Type B pancreatic cell (in vitro differentiated cells): ENCODE data around the gene ZDHHC7. TPM values are rescaled to one million over a fixed set of nuclear protein-coding genes. Genes with fewer than 3 reads are reported as not detected.

Experiments used
- DNase-seq: peaks from one replicate; pipeline ENCODE4 v3.0.0; 2021; ENCODE audit warnings: mixed read lengths; ENCODE audit not compliant: unreplicated experiment; ENCODE audit errors: extremely low spot score
- H3K27ac Mint-ChIP-seq: 2 replicates; pipeline ENCODE4 v1.8.0; 2021; ENCODE audit warnings: mild to moderate bottlenecking, mixed read lengths
- H3K27me3 Mint-ChIP-seq: 2 replicates; pipeline ENCODE4 v1.8.0; 2021; ENCODE audit warnings: mixed read lengths
- H3K36me3 Mint-ChIP-seq: 2 replicates; pipeline ENCODE4 v1.8.0; 2021; ENCODE audit warnings: mixed read lengths
- H3K4me1 Mint-ChIP-seq: one replicate; pipeline ENCODE4 v1.8.0; 2021; ENCODE audit warnings: mixed read lengths; ENCODE audit not compliant: unreplicated experiment
- H3K4me3 Mint-ChIP-seq: 2 replicates; pipeline ENCODE4 v1.8.0; 2021; ENCODE audit warnings: mild to moderate bottlenecking, mixed read lengths
- H3K9me3 Mint-ChIP-seq: 2 replicates; pipeline ENCODE4 v1.8.0; 2021; ENCODE audit warnings: mixed read lengths
- CTCF ChIP-seq: fragments of 200-600 bp; sonication (generic); conservative IDR thresholded peaks from 2 replicates; pipeline ENCODE4 v1.5.0; 2021; ENCODE audit warnings: antibody characterized with exemption, mild to moderate bottlenecking
- total RNA-seq: library from RNA; stranded (reverse); gene quantifications from 2 replicates; pipeline ENCODE4 v1.2.1, GENCODE V29; 2021; ENCODE audit warnings: low replicate concordance

The ZDHHC7 gene
- total RNA-seq, 1 donor from 2014 or later, result 47.1 TPM

- H3K27ac Mint-ChIP-seq, result no peak overlapping the region
- no peak for TF ChIP-seq CTCF
- DNase-seq, result no peak
- peaks cover 18% of the 10 kb centered on the region for H3K4me1 Mint-ChIP-seq
- H3K4me3 Mint-ChIP-seq, result no peak overlapping the region
- peaks cover 5% of the 10 kb centered on the region for H3K27me3 Mint-ChIP-seq
- H3K36me3 Mint-ChIP-seq, result no peaks in the 10 kb centered on the region
- H3K9me3 Mint-ChIP-seq, result no peaks in the 10 kb centered on the region
Observed at GRCh38 chr16:84932681-84933080, 78.7 kb downstream of the ZDHHC7 start.

- Mint-ChIP-seq H3K4me3 (no peak overlapping the region), H3K36me3 (no peaks in the 10 kb centered on the region), H3K9me3 (no peaks in the 10 kb centered on the region), H3K27me3 (peaks cover 5% of the 10 kb centered on the region), H3K4me1 (peaks cover 17% of the 10 kb centered on the region), H3K27ac (no peak overlapping the region)
- no peak for DNase-seq
- no peak for TF ChIP-seq CTCF
Observed at GRCh38 chr16:84931506-84931905, 79.8 kb downstream of the ZDHHC7 start.

- DNase-seq, result no peak
- peaks cover 5% of the 10 kb centered on the region for H3K27me3 Mint-ChIP-seq
- no peak for TF ChIP-seq CTCF
- H3K36me3 Mint-ChIP-seq, result no peaks in the 10 kb centered on the region
- H3K9me3 Mint-ChIP-seq, result no peaks in the 10 kb centered on the region
- H3K4me3 Mint-ChIP-seq, result no peak overlapping the region
- no peak overlapping the region for H3K27ac Mint-ChIP-seq
- peaks cover 21% of the 10 kb centered on the region for H3K4me1 Mint-ChIP-seq
Observed at GRCh38 chr16:84931107-84931494, 80.2 kb downstream of the ZDHHC7 start.

- Mint-ChIP-seq H3K36me3 (no peaks in the 10 kb centered on the region), H3K9me3 (no peaks in the 10 kb centered on the region)
Observed at GRCh38 chr16:84930298-84931106, 80.8 kb downstream of the ZDHHC7 start.

GRCh38 chr16:84929421-84930297, 81.7 kb downstream of the ZDHHC7 start:
- no peaks in the 10 kb centered on the region for H3K9me3 Mint-ChIP-seq
- no peak for DNase-seq
- no peak overlapping the region for H3K4me3 Mint-ChIP-seq
- no peak for TF ChIP-seq CTCF
- peaks cover 24% of the 10 kb centered on the region for H3K4me1 Mint-ChIP-seq
- peaks cover 5% of the 10 kb centered on the region for H3K27me3 Mint-ChIP-seq
- no peak overlapping the region for H3K27ac Mint-ChIP-seq
- H3K36me3 Mint-ChIP-seq, result no peaks in the 10 kb centered on the region

More at GRCh38 chr16:84930298-84931106, 80.8 kb downstream of the ZDHHC7 start:
- no peak overlapping the region for H3K4me3 Mint-ChIP-seq
- H3K27me3 Mint-ChIP-seq, result peaks cover 5% of the 10 kb centered on the region
- no peak for TF ChIP-seq CTCF
- H3K4me1 Mint-ChIP-seq, result peaks cover 23% of the 10 kb centered on the region
- no peak overlapping the region for H3K27ac Mint-ChIP-seq
- no peak for DNase-seq
